ENCODE data around the gene TBCD. TPM values are rescaled to one million over a fixed set of nuclear protein-coding genes. Genes with fewer than 3 reads are reported as not detected.

Gene TBCD
- polyA plus RNA-seq, 5 donors, result 87.2 to 119 (median 109) TPM

GRCh38 chr17:82923366-82924113, 171.7 kb downstream of the TBCD start:
- no peak for DNase-seq

- DNase-seq, result no peak
These were observed 172.3 kb downstream of the TBCD start for GRCh38 chr17:82924214-82924613.

- no peak for DNase-seq
These were observed 172.9 kb downstream of the TBCD start for GRCh38 chr17:82924812-82925211.

DNA sequence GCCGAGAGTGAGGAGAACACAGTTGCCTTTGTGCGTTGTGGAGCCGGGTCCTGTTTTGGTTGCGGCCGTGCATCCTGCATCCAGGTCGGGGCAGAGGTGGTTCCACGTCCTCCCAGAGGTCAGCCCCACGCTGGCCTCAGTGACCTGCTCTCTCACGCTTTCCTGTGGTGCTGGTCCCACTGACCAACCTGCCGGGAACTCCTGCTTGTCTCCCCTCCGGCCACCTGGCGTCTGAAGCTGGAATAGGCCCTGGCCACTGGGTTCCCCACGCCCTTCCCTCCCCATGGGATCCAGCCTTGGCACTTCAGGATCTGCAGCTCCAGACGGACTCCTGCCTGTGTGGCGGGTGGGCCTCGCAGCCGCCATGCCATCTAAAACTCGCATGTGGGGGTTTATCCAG, 173.5 kb downstream of the TBCD start:
- no peak for DNase-seq

DNA sequence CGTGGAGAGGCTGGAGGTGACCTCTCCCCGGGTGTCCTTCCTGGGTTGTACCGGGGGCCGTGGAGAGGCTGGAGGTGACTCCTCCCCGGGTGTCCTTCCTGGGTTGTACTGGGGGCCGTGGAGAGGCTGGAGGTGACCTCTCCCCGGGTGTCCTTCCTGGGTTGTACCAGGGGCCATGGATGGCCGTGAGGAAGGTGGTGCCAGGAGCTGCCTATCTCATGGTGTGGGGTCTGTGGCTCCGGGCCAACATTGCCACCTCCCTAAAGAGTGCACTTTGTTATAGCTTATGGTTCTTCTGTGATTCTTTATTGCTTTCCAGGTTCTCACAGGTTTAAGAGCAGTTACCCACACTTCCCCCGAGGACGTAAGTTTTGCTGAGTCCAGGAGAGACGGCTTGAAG, 174.2 kb downstream of the TBCD start:
- no peak for DNase-seq

- DNase-seq, result no peak
These were observed 174.9 kb downstream of the TBCD start for GRCh38 chr17:82926716-82927115.

DNA sequence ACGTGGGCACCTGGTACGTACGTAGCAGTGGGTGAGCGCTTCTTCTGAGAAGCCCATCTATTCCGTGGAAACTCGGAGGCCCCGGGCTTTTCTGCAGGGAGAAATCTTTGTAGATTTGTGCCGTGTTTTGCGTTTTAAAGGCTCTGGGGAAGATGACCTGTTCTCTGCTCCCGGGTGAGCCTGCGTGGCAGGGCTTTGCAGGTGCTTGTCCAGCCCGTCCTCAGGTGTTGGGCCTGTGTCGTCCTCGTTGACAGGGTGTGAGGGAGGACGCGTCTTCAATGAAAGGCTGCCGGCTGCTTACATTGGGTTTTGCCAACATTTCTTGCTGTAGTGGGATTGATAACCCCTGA, 175.4 kb downstream of the TBCD start:
- DNase-seq, result no peak

DNA sequence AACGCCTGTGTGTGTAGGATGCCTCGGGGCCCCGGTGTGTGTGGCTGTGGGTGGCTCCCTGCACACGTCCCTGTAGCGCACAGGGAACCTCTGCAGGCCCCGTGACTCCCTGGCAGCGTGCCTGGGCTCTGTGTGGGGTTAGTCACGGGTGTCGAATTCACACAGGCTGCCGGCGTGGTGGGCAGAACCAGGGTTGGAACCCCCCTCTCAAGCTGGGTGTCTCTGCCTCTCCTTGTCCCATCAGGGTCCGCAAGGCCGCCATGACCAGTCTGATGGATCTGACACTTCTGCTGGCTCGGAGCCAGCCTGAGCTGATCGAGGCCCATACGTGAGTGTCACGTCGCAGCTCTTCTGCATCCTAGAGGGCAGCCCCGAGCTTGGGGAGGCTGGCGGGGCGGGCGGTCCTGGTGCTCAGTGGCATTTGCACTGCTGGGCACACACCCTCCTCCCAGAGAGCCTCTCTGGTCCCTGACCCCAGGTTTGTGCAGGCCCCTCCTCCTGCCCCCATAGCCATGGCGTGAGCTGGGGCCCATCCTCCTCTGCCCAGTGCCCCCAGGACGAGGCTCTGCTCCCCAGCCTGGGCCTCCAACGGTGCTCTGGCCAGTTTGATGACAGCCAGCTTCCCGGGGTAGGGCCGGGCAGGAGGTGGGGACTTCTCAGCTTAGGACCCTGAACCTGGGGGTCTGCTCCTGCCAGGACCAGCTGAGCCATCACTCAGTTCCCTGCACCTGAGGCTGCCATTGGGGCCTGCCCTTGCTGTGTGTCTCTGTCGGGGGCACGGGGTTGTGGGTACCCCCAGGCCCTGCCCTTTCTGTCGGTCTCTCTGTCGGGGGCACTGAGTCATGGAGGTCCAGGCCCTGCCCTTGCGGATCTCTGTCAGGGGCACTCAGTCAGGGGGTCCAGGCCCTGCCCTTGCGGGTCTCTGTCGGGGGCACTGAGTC, 176.1 kb downstream of the TBCD start:
- no peak for DNase-seq

GRCh38 chr17:82929011-82929622, 177.3 kb downstream of the TBCD start:
- no peak for DNase-seq

GRCh38 chr17:82929676-82930042, 177.8 kb downstream of the TBCD start:
- no peak for DNase-seq

GRCh38 chr17:82930043-82930923, 178.4 kb downstream of the TBCD start:
- no peak for DNase-seq

DNA sequence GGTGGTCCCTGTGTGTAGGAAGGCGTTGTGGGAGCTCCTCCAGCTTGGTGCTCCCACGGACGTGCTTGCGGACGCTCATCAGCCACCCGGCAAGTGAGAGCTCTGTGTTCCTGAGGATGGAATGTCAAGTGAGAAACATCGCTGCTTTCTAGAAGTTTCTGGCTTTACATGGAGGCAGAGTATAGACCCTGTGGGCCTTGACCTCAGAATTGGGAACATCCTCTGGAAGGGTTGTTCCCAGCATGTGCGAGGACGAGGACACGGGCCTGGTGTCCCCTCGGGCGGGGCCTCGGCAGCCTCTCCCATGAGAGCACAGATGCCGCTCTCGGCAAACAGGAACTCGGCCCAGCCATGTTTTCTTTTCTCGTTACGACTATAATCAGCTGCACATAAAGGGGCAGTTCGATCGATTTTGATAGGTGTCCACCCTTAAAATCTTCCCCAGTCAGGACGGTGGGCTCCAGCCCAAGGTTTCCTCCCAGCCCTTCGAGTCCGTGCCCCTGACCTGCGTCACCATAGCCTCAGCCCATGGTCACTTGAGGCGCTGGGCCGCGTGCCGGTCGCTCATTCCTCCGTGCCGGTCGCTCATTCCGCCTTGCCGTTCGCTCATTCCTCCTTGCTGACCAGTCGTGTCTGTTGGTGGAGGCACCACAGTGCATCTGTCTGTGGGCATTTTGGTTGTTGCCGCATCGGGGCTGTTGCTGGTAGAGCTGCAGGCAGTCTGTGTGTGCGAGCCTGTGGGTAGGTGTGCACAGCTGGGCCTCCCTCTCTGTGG, 179.2 kb downstream of the TBCD start:
- DNase-seq, result no peak

GRCh38 chr17:82931699-82932517, 180.0 kb downstream of the TBCD start:
- no peak for DNase-seq

GRCh38 chr17:82932518-82933310, 180.8 kb downstream of the TBCD start:
- DNase-seq, result no peak

DNA sequence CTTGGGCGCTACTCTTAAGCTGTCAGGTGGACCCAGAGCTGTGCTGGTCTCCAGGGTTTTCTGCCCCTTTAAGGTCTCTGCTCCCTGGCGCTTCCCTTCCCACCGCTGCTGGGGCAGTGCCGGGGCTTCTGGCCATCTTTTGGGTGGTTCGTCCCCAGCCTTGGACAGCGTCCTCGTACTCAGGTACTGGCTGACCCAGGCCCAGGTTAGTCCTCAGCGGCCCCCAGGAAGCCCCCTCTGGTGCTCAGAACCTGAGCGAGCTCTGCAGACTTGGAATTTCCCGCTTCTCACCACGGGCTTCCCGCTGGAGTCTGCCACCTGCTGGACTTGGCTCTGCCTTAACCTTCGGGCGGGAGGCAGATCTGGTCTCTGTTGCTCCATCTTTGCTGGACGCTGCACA, 182.0 kb downstream of the TBCD start:
- no peak for DNase-seq

DNA sequence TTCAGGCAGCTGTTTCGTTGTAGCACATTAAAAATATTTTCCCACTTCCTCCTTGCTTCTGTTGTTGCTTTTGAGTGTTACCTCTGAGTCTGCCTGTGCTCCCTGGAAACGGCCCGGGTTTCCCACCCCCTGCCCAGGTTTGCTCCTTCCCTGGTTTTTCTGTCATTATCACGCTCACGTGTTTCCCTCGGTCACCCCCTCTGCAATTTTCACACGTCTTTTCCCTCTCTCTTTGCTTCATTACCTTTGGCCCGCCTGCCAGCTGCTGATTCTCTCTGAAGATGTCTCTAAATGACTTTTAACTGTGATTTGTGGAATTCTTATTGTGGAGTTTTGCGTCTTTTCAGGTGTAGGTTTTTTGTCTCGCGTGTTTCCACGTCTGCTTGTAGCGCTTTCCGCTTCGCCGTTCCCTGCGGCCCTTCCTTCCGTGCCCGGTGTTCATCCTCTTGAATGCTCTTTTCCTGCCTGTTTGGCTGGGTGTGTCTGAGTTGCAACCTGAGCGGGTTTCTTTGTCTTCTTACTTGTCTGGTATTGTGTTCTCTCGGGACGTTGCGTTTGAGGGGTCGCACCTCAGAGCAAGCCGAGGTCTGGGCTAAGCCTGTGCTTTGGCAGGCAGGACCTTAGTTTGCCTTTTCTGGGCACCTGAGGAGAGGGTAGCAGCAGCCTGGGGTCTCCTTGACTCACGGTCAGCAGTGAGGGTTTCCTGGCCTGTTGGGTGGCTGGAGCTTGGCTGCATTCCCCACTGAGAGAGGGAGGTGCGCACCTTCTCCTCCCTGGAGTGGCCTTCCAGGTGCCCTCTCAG, 184.3 kb downstream of the TBCD start:
- no peak for DNase-seq

- no peak for DNase-seq
These were observed 184.9 kb downstream of the TBCD start for GRCh38 chr17:82936768-82937171.
